Midbrain (tissue), 1 donor: ENCODE results near the gene PLCB4.
"Not testable (repeated sequence)": the region's sequence is repeated elsewhere in the genome, so short reads cannot be mapped to it uniquely, and the experiment has no call there.

Experiments used
- DNase-seq: peaks from one replicate; lab custom pipeline; 2025; lab: John Stamatoyannopoulos, UW

The PLCB4 gene

GRCh38 chr20:9068841-9069663 is at the start of gene PLCB4:
PLCB4 (plus strand) TSS chr20:9069087; CDS start chr20:9307815, 238,728 bp downstream.
- DNase-seq = peak; percentile 31

- DNase-seq = no peak
These were observed 49.1 kb upstream of the PLCB4 start for GRCh38 chr20:9019833-9020232.

GRCh38 chr20:9021216-9021615 is 47.7 kb upstream of the PLCB4 start:
- DNase-seq = no peak

GRCh38 chr20:9021699-9022098 is 47.2 kb upstream of the PLCB4 start:
- DNase-seq = no peak

- no peak for DNase-seq
These were observed 46.5 kb upstream of the PLCB4 start for GRCh38 chr20:9022376-9022775.

- no peak for DNase-seq
These were observed 44.3 kb upstream of the PLCB4 start for GRCh38 chr20:9024606-9025005.

GRCh38 chr20:9025011-9025410 is 43.9 kb upstream of the PLCB4 start:
- DNase-seq = no peak

- DNase-seq = no peak
These were observed 43.2 kb upstream of the PLCB4 start for GRCh38 chr20:9025643-9026042.

- DNase-seq = no peak
These were observed 41.3 kb upstream of the PLCB4 start for GRCh38 chr20:9027626-9028025.

GRCh38 chr20:9028419-9028818 is 40.5 kb upstream of the PLCB4 start:
- no peak for DNase-seq

- DNase-seq = no peak
These were observed 36.9 kb upstream of the PLCB4 start for GRCh38 chr20:9031991-9032390.

- no peak for DNase-seq
These were observed 36.1 kb upstream of the PLCB4 start for GRCh38 chr20:9032758-9033157.

- no peak for DNase-seq
These were observed 33.8 kb upstream of the PLCB4 start for GRCh38 chr20:9035126-9035525.

- DNase-seq = no peak
These were observed 32.3 kb upstream of the PLCB4 start for GRCh38 chr20:9036593-9036992.

GRCh38 chr20:9038791-9039535 is 29.9 kb upstream of the PLCB4 start:
- DNase-seq = no peak

- no peak for DNase-seq
These were observed 27.9 kb upstream of the PLCB4 start for GRCh38 chr20:9040863-9041524.

- DNase-seq = no peak
These were observed 25.5 kb upstream of the PLCB4 start for GRCh38 chr20:9043364-9043763.

- DNase-seq = not testable (repeated sequence)
These were observed 21.0 kb upstream of the PLCB4 start for GRCh38 chr20:9047928-9048327.

GRCh38 chr20:9051508-9051907 is 17.4 kb upstream of the PLCB4 start:
- DNase-seq = no peak

- no peak for DNase-seq
These were observed 16.8 kb upstream of the PLCB4 start for GRCh38 chr20:9052136-9052535.

GRCh38 chr20:9053108-9053507 is 15.8 kb upstream of the PLCB4 start:
- DNase-seq = no peak

- no peak for DNase-seq
These were observed 14.7 kb upstream of the PLCB4 start for GRCh38 chr20:9054176-9054575.

- no peak for DNase-seq
These were observed 9.0 kb upstream of the PLCB4 start for GRCh38 chr20:9059931-9060330.
